HUDEP-2 (cell line): Measurements from ENCODE around the gene UBE2Z.
"Not testable (repeated sequence)": the region's sequence is repeated elsewhere in the genome, so short reads cannot be mapped to it uniquely, and the experiment has no call there.

ENCODE experiments used
- DNase-seq, 76 experiments: peaks; one replicate each; lab custom pipeline; 2025; ENCODE audit not compliant: unreplicated experiment in 76 of 76; lab: John Stamatoyannopoulos, UW

The UBE2Z gene

GRCh38 chr17:48903401-48903800 lies 4.8 kb upstream of the UBE2Z start:
- no peak for DNase-seq

- DNase-seq: no peak
These were observed 3.8 kb upstream of the UBE2Z start for GRCh38 chr17:48904428-48904827.

- no peak for DNase-seq
These were observed 2.2 kb upstream of the UBE2Z start for GRCh38 chr17:48905987-48906515.

- peak in 7 of 76 experiments; percentile 6 to 51 (median 37) for DNase-seq
These were observed 527 bp upstream of the UBE2Z start for GRCh38 chr17:48907713-48908046.

- DNase-seq: peak in 64 of 76 experiments; percentile 4 to 88 (median 62)
These were observed 717 bp downstream of the UBE2Z start for GRCh38 chr17:48908853-48909394.

- no peak for DNase-seq
These were observed 1.6 kb downstream of the UBE2Z start for GRCh38 chr17:48909783-48910182.

- no peak for DNase-seq
These were observed 2.2 kb downstream of the UBE2Z start for GRCh38 chr17:48910370-48910769.

- DNase-seq: no peak
These were observed 4.3 kb downstream of the UBE2Z start for GRCh38 chr17:48912476-48912875.

GRCh38 chr17:48915459-48916282 lies 7.5 kb downstream of the UBE2Z start:
- no peak for DNase-seq

GRCh38 chr17:48925251-48925990 lies 17.2 kb downstream of the UBE2Z start:
- no peak for DNase-seq

- no peak for DNase-seq
These were observed 17.8 kb downstream of the UBE2Z start for GRCh38 chr17:48925991-48926342.

- no peak for DNase-seq
These were observed 20.0 kb downstream of the UBE2Z start for GRCh38 chr17:48927978-48928745.

- no peak for DNase-seq
These were observed 20.9 kb downstream of the UBE2Z start for GRCh38 chr17:48928876-48929811.

GRCh38 chr17:48929812-48930165 lies 21.6 kb downstream of the UBE2Z start:
- DNase-seq: no peak

GRCh38 chr17:48930435-48930873 lies 22.2 kb downstream of the UBE2Z start:
- no peak for DNase-seq

- DNase-seq: no peak
These were observed 24.8 kb downstream of the UBE2Z start for GRCh38 chr17:48933035-48933434.

- DNase-seq: peak in 75 of 76 experiments; percentile 21 to 94 (median 80)
These were observed 36.5 kb downstream of the UBE2Z start, which contains the start of gene SNF8 for GRCh38 chr17:48944515-48945260. Gene SNF8, minus strand, starts transcription at chr17:48944842. Its CDS starts 108 bp downstream, at chr17:48944734.

GRCh38 chr17:48945261-48945651 lies 37.0 kb downstream of the UBE2Z start:
- not testable (repeated sequence) for DNase-seq

- DNase-seq: no peak
These were observed 43.4 kb downstream of the UBE2Z start for GRCh38 chr17:48951572-48951971.
